HG03432 (cell line): ENCODE measurements around the gene AVPR2.

Experiments
- ATAC-seq: cut with Tn5 transposase; IDR thresholded peaks from one replicate; pipeline ENCODE4 v1.9.1; 2021; ENCODE audit warnings: mild to moderate bottlenecking, moderate library complexity; ENCODE audit not compliant: unreplicated experiment

Gene AVPR2

DNA sequence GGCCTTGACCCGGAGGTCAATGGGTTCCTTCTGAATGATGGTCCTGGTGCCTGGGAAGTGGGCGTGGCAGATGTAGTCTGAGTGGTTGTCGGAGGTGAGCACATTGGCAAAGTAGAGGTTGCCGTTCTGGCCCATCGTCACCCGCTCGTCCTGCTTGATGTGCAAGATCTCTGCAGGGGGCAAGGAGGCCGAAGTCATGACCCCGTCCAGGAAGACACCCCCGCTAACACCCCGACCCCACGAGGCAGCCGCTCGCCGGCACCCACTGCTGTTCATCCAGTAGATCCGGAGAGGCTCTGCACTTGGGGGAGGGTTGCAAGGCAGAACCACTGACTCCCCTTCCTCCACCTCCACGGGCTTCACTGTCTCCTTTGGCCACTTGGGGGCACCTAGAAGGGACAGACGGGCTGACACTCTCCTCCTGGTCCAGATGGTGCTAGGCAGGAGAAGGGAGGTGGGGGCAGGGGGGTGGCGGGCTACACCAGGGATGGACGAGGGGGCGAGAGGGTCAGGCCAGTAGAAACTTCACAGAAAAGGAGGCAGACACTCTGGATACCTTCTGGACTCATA, 33.6 kb upstream of the AVPR2 start:
- ATAC-seq, result no peak

DNA sequence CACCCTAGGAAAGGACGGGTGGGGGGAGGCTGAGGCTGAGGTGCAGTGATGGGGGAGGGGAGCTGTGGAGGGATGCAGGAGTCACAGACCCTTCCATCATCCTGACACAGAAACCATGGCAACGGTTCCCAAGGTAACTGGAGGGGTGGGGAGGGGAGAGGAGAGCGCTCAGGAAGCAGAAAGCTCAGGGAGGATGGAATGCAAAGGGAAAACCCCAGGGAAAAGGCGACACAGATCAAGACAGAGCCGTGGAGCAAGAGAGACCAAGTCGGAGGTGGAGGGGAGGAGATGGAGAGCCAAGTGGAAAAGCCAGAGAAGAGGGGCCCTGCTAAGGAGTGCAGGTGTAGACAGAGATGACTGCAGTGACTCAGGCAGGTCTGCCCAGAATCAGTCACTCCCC, 33.0 kb upstream of the AVPR2 start:
- ATAC-seq, result no peak

DNA sequence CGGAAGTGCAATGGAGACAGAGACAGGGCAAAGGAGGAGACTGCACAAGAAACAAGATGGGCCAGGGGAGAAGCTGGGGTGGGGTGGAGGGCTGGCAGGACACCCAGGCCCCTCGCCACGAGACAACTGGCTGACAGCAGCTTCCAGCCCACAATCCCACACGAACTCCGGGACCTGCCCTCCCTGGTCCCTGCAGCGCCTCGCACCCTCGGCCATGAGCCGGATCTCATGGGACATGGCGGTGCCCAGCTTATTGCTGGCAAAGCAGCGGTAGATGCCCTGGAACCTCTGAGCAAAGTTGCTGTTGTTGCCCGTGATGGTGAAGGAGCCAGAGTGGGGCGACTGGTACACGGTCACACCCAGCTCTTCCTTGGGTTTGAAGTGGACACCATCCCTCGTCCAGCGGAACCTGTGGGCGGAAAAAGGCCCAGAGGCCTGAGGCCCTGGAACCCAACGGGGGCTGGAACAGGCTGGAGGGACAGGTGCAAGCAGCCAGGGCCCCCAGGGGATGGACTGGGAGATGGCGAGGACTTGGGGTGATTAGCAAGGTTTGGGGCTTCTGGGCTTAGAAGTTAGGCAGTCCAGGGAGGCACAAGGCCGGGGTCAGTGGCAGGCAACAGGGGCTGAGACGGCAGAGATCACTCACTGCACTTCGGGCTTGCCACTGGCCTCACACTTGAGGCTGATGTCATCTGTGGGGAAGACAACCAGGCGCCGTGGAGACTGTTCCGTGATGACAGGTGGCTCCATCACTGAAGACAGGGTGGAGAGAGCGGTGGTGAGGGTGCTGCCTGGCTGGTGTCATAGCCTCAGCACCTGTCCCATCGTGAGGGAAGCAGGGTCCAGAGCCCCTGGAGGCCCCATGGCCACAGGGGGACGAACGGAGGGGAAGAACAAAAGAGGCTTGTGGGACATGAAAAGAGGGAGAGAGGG, 32.3 kb upstream of the AVPR2 start:
- ATAC-seq, result no peak

DNA sequence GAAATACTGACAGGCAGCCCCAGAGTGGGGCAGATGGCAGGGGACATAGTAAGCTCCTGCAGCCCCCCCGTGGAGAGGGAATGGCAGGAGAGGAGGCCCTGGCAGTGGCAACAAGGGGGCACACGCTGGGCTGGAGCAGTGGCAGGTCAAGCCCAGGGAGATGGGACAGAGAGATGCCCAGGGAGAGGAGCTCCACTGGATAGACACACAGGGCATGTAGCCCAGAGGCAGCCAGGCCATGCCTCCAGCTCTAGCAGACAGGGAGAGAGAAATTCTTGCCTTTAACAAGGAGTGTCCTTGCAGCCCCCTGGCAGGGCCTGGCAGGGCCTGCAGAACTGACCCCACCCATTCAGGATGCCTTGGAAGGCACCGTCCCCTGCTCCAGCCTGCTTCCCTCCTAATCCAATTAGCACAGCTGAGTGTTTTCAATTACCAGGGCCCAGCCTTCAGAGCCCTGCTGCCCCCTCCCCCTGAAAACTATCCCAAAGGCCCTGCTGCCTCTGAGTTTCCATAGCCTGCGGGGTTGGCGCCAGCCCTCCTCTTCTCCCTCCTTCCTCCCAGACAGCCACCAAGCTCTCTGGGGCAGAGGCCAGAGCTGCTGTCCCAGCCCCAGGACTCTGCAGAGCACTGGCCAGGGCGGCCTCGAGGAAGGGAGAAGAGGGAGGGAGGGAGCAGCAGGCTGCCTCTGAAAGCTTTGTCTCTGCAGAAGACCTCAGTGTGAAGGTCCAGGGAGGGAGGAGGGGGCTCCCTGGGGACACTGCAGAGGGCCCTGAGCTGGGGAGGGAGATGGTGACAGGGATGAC, 31.0 kb upstream of the AVPR2 start:
- ATAC-seq, result no peak

DNA sequence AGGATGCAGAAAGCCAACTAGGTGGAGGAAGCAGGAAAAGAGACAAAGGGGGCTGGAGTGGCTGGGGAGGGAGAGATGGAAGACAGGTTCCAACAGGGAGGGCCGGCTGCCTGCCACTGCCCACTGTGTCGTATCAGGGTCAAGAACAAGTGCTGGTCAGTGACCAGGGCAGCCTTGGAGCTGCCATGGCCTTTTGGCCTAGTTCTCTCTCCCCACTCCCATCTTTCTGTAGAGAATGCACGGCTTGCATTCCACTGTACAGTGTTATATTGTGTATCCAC, 30.4 kb upstream of the AVPR2 start:
- ATAC-seq, result no peak

DNA sequence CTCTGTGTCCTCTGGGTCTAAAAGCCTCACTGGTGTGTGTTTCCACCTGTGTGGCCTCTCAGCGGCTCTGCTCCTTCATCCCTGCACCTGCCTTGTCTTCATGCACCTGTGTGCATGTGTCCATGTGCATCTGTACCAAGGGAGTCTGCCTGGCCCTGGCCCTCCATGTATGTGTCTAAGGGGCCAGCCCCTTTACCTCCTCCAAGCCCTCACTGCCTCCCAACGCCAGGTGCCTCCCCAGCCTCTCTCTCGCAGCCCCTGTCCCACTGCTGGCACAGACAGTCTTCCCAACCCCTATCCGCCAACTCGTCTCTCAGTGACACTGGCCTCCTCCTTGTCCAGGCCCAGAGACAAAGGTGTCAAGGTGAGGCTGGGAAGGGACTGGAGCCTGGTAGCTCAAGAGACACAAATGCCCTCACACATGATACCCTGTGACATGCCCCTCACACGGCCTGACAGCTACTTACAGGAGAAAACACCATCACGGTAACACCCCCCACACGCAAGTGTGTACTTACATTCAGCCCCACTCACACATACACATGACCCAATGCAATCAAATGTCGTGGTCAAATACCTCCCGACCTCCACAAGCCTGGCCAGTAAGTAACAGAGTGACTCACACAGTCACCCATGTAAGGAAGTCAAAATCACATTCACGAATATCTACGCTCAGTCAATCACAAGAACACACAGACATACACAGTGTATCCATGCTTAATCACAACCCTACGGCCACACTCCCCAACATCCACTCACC, 29.9 kb upstream of the AVPR2 start:
- ATAC-seq, result no peak

DNA sequence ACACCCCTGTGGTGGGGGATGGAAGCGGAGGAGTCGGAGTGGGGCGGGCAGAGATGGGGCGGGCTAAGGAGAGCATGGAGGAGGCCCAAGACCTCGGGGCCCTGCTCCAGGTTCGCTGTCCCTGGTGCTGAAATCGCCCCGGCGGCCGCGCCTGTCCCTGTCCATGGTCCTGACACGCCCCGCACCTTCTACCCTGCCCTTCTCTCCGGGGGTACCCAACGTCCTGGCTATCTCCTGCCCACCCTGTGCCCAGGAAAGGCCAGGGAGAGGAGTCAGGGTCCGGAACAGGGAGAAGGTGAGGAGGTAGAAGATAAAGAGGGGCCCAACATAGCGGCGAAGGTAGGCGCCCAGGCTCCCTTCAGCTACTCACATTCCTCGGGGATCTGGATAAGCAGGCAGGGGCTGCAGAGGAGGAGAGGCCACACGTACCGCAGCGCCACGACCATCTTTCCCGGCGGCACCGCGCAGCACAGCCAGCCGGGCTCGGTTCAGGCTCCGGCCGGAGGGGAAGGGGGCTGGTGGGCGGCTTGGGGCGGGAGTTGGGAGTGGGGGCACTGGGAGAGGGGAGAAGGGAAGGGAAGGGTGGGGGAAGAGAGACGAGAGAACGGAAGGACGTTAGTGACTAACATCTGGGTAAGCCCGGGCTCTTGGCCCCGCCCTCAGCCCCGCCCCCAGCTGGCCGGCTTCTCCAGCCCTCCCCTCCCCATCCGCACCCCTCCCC, 28.9 kb upstream of the AVPR2 start:
- no peak for ATAC-seq

DNA sequence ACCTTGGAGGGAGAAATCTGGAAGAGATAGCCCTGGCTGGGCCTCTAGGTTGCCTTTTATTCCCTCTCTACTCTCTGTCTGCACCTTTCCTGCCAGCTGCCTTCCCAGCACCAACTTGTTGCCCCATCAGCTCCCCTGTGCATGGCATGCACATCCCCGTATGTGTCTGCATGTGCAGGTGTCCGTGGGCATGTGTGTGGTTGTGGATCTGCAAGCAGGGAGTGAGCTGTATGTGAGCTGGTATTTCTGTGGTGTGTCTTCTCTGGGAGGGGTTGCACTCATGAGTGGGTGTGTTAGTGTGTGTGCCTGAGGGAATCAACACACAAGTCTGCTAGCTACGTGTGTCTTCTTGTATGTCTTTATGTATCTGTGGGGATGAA, 28.4 kb upstream of the AVPR2 start:
- ATAC-seq, result no peak

DNA sequence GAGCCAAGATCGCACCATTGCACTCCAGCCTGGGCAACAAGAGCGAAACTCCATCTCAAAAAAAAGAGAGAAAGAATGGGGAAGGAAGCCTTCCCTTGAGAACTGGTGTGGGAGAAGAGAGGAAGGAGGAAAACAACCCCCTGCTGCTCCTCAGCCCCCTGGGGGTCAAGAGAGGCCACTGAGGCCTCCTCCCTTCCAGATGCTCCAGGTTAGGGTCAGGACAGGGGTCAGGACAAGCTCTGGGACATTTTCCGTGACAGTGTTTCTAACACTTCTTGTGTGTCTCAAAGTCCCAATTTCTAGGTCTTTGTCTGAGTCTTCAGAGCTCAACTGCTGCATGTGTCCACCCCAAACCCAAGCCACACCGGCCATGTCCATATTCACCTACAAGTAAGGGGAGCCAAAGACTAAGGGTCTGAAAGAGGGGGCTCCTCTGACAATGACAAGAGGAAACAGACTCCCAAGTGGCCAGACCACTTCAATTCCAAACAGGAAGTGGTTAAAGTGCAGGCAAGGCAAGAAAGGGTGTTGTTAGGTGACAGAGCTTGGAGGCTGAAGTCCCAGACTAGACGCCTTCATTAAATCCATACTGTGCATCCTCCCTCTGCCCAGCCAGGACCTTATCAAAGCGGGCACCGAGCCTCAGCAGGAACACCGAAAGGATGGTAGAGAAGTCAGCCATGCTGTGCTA, 26.8 kb upstream of the AVPR2 start:
- no peak for ATAC-seq

DNA sequence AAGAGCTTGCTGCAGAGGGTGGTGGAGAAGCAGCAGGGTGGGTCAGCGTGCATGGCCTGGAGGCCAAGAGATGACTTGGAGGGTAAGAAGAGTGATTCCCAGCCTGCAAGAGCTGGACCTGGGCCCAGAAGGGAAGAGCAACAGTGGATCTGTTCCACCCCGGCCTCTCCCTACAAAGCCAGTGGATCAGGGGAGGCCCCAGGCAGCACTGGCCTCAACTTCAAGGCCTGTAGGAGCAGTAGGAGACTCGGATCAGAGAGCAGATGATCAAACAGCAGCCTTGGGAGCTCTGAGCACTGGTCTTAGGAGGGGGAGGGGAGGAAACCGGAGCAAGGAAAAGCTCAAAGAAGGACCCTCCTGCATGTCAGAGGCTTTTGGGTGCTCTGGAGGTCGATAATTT, 26.1 kb upstream of the AVPR2 start:
- no peak for ATAC-seq

DNA sequence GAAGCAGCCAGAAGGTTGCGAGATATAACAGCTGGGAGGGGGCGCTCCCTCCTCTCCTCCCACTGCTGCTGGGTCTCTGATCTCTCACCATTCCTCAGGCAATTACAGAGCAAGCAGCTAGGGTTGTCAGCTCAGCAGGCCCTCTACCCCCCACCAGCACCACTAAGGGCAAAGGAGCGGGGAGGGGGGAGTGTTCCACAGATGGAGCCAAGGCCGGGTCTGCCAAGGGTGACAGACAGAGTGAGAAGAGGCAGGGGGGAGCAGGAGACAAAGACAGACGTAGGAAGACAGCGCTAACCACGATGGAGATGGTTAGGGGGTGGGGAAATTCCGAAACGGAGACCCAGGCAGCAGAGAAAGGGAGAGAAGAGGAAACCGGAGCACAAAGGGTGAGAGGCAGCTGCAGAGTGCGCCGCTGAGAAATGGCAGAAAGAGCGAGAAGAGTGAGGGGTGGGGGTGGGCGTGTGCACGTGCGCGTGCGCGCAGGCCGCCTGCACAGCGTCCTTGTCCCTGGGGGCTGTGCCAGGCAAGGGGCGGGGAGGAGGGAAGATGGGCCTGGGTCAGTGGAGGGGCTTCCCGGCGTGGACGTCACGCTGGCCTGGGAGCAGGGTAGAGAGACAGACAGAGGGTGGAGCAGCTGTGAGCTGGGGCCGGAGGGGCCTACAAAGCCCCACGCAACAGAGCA, 25.4 kb upstream of the AVPR2 start:
- no peak for ATAC-seq

DNA sequence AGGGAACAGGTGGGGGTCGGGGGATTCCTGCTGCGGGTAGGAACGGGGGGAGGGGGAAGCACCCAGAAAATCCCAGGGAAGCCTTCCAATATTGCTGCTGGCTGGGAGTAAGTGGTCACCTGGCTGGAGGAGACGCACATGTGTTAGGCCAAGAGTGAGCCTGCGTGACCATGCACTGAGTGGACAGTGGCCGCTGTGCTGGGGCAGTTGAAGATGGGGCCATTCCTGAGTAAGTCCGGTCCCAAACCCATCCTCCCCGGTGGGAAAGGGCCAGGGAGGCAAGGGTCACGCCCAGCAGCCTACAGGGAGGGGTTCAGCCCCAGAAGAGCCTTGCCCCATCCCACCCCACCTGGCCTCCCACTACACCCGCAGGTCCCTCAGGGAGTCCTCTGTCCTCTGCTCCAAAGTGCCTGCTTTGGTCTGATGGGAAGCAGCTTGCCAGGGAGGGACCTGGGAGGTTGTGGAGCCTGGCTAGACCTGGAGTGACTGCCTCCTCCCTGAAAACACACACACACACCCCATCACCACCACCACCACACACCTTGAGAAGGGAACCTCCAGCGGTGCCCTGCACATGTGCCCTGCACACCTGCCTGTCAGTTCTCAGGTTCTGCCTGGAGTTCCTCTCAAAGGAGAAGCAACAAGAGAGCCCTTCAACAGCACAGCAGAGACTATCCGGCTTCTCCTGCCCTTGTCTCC, 24.6 kb upstream of the AVPR2 start:
- ATAC-seq, result no peak

DNA sequence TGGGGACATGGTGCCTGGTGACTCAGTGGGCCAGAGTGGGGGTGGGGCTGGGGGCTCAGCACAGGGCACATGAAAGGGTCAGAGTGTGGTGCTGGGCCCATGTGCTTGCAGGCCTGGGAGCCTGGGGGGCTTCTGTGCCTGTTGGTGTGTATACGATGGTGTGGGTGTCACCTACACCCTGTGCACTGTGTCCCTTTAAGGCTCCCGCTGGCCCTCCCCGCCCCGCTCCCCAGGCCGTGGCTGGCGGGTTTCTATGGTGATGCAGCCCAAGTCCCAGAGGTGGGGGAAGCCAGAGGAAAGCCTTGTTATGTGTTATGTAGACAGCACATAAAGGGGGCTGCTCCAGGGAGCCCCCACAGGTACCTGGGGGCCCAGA, 24.0 kb upstream of the AVPR2 start:
- ATAC-seq, result no peak

DNA sequence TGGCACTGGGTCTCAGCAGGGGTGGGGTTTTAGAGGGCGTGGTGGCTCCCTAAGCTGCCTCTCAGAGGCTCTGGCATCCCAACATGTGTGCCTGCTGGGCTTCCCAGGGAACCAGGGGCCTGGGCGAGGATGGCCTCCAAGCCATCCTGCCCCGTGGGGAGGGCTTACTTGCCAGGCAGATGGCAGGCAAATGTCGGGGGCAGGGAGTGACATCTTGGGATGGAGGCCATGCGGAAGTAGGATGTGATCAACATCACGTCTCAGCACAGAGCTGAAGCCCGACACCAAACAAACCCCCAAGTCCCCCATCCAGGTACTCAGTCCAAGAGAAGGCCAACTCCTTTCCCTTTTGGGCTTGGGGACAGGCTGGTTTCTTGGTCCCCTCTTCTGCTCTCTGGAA, 23.2 kb upstream of the AVPR2 start:
- no peak for ATAC-seq

DNA sequence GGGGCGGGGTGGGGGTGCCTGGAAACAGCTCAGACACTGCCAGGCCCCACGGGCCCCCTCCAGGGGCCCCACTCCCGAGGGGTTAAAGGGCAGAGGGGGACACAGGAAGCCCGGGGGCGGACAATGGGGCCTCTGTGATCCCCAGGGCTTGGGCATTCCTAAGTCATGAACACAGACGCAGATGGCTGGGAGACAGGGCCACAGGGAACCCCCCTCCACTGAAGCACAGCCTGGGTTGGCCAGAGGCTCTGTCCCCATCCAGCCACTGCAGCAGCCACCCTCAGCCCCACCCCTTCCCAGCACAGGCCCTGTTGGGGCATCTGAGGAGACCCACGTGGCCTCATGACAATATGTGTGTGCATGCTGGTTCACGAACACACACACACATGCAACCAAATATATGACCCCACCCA, 22.4 kb upstream of the AVPR2 start:
- ATAC-seq, result no peak

DNA sequence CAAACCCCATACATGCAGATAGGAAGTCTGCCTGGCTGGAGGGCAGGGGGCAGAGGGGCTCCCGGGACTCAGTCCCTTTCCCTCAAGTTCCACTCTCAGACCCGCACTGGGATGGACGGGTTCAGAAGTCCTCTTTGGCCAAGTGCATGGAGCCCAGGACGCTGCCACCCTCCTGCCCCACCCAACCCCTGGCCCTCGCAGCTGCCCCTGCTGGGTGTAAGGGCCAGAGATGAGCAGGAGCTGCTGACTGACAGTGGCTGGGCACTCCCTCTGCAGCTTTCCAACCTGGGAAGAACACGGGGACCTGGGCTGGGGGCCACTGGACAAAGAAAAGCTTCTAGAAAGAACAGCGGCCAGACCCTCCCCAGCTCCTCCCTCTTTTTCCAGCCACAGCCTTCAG, 21.9 kb upstream of the AVPR2 start:
- ATAC-seq, result no peak

DNA sequence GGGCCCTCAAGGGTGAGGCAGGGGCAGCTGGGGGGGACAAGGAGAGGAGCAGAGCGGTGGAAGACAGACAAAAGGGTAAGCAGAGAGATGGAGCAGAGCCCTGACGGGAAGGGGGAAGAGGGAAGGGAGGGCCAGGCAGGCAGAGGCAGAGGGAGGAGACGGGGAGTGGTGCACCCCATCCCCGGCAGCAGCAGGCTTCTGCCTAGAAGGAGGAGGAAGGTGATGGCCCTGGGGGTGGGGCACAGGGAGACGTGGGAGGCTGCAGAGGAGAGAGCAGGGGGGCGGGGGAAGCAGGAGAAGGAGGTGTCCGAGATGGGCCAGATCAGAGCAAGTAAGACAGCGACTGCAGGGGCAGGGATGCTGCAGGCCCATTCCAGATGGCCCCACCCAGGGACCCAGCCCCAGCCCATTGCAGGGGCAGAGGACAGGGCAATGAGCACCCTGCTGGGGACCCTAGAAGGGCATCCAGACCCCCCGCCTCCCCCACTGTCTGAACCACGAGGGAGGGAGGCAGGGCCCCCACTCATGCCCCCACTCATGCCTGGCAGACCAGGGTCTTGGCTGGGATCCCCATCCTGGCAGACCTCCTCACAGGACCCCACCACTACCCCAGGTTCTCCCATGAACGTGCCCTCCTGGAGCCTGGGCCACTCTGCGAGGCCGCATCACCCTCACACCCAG, 21.2 kb upstream of the AVPR2 start:
- no peak for ATAC-seq

DNA sequence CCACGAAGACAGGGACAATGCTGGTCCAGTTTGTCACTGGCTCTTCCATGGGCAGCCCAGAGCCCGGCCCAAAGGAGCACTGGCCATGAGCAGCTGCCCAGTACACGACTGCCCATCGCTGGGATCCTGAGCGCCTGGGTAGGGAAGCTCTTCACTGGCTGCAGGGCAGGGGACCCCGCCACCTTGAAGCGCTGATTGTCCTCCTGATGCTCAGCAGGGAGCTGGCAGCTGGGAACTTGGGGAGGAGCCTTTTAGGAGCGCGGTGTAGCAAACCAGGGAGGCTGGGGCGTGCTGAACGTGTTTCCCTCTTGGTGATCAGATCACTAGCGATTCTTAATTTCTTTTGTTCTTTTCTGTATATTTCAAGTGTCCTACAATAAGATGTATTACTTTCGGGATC, 20.3 kb upstream of the AVPR2 start:
- no peak for ATAC-seq
